HL-60 (cell line): ENCODE results near the gene CLIC4.

Experiments used
- REST ChIP-seq: IDR thresholded peaks from 2 replicates; pipeline ENCODE4 v1.6.1; 2012; ENCODE audit warnings: low read depth; ENCODE audit not compliant: insufficient replicate concordance
- TF ChIP-seq, protein P1 (sequence below): IDR thresholded peaks from one replicate; pipeline ENCODE4 v1.5.1; 2011; ENCODE audit warnings: low read length, control low read depth, inconsistent platforms; ENCODE audit not compliant: insufficient read depth

GRCh38 chr1:24717887-24718650 lies 27.2 kb upstream of the CLIC4 start:
- TF ChIP-seq, protein P1, sequence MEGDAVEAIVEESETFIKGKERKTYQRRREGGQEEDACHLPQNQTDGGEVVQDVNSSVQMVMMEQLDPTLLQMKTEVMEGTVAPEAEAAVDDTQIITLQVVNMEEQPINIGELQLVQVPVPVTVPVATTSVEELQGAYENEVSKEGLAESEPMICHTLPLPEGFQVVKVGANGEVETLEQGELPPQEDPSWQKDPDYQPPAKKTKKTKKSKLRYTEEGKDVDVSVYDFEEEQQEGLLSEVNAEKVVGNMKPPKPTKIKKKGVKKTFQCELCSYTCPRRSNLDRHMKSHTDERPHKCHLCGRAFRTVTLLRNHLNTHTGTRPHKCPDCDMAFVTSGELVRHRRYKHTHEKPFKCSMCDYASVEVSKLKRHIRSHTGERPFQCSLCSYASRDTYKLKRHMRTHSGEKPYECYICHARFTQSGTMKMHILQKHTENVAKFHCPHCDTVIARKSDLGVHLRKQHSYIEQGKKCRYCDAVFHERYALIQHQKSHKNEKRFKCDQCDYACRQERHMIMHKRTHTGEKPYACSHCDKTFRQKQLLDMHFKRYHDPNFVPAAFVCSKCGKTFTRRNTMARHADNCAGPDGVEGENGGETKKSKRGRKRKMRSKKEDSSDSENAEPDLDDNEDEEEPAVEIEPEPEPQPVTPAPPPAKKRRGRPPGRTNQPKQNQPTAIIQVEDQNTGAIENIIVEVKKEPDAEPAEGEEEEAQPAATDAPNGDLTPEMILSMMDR: no peak
- no peak for TF ChIP-seq REST
